Astrocyte of the spinal cord (primary cell): ENCODE measurements around the gene KCNQ4.

ENCODE experiments used
- DNase-seq: peaks from one replicate; pipeline ENCODE4 v3.0.0; 2011; ENCODE audit warnings: low read depth, low spot score
- H3K4me3 ChIP-seq: 2 replicates; pipeline ENCODE4 v1.5.1; 2011; ENCODE audit warnings: low read depth, mild to moderate bottlenecking, low read length, moderate library complexity
- in situ Hi-C: cut with HindIII; loops from 2 replicates; pipeline ENCODE4 v1.10.0; 2017; ENCODE audit warnings: low sequenced_read_pairs
- TF ChIP-seq, protein P1 (sequence below): IDR thresholded peaks from 2 replicates; pipeline ENCODE4 v1.5.1; 2012; ENCODE audit warnings: low read depth, mild to moderate bottlenecking, low read length, inconsistent platforms

Gene KCNQ4

GRCh38 chr1:40746344-40747090, 37.1 kb upstream of the KCNQ4 start:
- no peak for DNase-seq
- TF ChIP-seq, protein P1, sequence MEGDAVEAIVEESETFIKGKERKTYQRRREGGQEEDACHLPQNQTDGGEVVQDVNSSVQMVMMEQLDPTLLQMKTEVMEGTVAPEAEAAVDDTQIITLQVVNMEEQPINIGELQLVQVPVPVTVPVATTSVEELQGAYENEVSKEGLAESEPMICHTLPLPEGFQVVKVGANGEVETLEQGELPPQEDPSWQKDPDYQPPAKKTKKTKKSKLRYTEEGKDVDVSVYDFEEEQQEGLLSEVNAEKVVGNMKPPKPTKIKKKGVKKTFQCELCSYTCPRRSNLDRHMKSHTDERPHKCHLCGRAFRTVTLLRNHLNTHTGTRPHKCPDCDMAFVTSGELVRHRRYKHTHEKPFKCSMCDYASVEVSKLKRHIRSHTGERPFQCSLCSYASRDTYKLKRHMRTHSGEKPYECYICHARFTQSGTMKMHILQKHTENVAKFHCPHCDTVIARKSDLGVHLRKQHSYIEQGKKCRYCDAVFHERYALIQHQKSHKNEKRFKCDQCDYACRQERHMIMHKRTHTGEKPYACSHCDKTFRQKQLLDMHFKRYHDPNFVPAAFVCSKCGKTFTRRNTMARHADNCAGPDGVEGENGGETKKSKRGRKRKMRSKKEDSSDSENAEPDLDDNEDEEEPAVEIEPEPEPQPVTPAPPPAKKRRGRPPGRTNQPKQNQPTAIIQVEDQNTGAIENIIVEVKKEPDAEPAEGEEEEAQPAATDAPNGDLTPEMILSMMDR = no peak
- in situ Hi-C loops = no loop called here
- H3K4me3 ChIP-seq = no peak overlapping the region

GRCh38 chr1:40748841-40749718, 34.5 kb upstream of the KCNQ4 start:
- TF ChIP-seq, protein P1 = no peak
- no peak overlapping the region for H3K4me3 ChIP-seq
- DNase-seq = no peak
- in situ Hi-C loops = no loop called here

- DNase-seq = no peak
- TF ChIP-seq, protein P1 = no peak
- in situ Hi-C loops = no loop called here
- no peak overlapping the region for H3K4me3 ChIP-seq
Measured at GRCh38 chr1:40749817-40750216, 33.8 kb upstream of the KCNQ4 start.

GRCh38 chr1:40750451-40750908, 33.1 kb upstream of the KCNQ4 start:
- in situ Hi-C loops = no loop called here
- no peak for DNase-seq
- no peak overlapping the region for H3K4me3 ChIP-seq
- TF ChIP-seq, protein P1 = no peak

DNA sequence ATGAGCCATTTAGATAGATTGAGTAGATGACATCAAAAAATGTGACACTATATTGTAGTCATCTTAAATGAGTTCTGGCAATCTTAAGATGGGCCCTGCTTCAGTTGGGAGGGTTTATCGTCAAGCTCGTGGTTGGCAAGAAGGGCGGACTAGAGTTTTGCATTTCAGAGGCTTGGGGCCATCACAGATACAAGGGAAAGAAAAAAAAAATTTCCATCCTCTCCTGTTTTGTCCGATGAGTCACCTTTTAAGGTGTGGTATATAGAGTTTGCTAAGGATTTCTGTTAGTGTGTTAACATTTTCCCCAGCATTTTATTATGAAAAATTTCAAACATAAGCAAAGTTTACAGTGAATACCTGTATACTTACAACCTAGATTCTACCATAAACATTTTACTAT, 31.8 kb upstream of the KCNQ4 start:
- TF ChIP-seq, protein P1 = no peak
- in situ Hi-C loops = no loop called here
- DNase-seq = no peak
- H3K4me3 ChIP-seq = no peak overlapping the region

DNA sequence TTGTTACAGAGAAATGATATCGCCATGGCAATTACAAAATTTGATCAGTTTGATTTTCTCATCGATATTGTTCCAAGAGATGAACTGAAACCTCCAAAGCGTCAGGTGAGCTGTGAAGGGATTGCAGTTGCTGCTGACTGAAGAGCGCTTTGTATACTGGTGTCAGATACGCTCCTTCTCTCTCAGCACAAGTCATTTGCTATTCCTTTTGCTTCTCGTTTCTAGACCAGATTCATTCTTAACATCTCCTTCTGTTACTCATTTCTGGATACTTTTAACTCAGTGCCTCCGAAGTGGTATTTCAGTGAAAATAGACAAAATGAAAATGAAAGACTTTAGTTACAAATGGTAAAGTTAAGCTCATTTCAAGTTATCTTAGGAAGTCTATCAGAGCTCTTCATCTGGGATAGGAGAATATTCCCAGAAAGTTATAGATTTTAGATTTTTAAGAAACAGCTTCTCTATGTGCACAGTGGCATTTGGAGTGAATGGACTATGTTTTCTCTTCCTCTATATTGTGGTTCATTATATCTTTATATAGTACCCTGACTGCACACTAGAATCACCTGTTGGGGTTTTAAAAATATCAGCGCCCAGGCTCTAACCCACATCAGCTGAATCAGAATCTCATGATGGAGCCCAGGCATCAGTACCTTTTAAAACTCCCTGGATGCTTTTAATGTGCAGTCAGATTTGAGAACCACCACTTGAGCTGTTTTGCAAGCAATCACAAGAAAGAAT, 30.3 kb upstream of the KCNQ4 start:
- in situ Hi-C loops = no loop called here
- no peak overlapping the region for H3K4me3 ChIP-seq
- TF ChIP-seq, protein P1 = no peak
- no peak for DNase-seq
